Erythroblast (primary cell): ENCODE measurements around the gene C2CD3.

Experiments used
- DNase-seq, 2 experiments: peaks; one replicate each; lab custom pipeline; 2025; lab: John Stamatoyannopoulos, UW
- GATA1 ChIP-seq: IDR thresholded peaks from 2 replicates; pipeline ENCODE4 v1.6.1; 2011; ENCODE audit warnings: low read depth, mild to moderate bottlenecking, control low read depth, low read length, moderate library complexity
- POLR2A ChIP-seq: IDR thresholded peaks from 2 replicates; pipeline ENCODE4 v1.6.1; 2011; ENCODE audit warnings: mild to moderate bottlenecking, low read length

Gene C2CD3

GRCh38 chr11:74018331-74019005 is 152.3 kb downstream of the C2CD3 start:
- TF ChIP-seq POLR2A (no peak), GATA1 (no peak)
- peak; percentile 75 to 89 for DNase-seq

GRCh38 chr11:74017631-74018030 is 153.2 kb downstream of the C2CD3 start:
- TF ChIP-seq POLR2A (no peak), GATA1 (no peak)
- no peak for DNase-seq

- DNase-seq = peak; percentile 91 to 96
- TF ChIP-seq POLR2A = peak; percentile 27
- peak; percentile 86 for TF ChIP-seq GATA1
These were observed 154.7 kb downstream of the C2CD3 start for GRCh38 chr11:74015919-74016684.

- no peak for DNase-seq
- TF ChIP-seq POLR2A (no peak), GATA1 (no peak)
These were observed 155.9 kb downstream of the C2CD3 start for GRCh38 chr11:74014880-74015279.

- no peak for TF ChIP-seq POLR2A
- no peak for TF ChIP-seq GATA1
- no peak for DNase-seq
These were observed 157.7 kb downstream of the C2CD3 start for GRCh38 chr11:74013141-74013540.

- TF ChIP-seq POLR2A (no peak), GATA1 (no peak)
These were observed 158.6 kb downstream of the C2CD3 start for GRCh38 chr11:74012074-74012809.

GRCh38 chr11:74011360-74012073 is 159.3 kb downstream of the C2CD3 start:
- peak; percentile 96 to 99 for DNase-seq
- peak; percentile 93 for TF ChIP-seq GATA1
- TF ChIP-seq POLR2A = peak; percentile 91

More at GRCh38 chr11:74012074-74012809, 158.6 kb downstream of the C2CD3 start:
- DNase-seq = peak; percentile 57 to 68

GRCh38 chr11:74010306-74011300 is 160.2 kb downstream of the C2CD3 start:
- DNase-seq = peak; percentile 64 to 74
- no peak for TF ChIP-seq POLR2A
- TF ChIP-seq GATA1 = no peak

- TF ChIP-seq POLR2A (no peak), GATA1 (no peak)
- peak; percentile 48 to 60 for DNase-seq
These were observed 161.0 kb downstream of the C2CD3 start for GRCh38 chr11:74009675-74010305.

- DNase-seq = no peak
- TF ChIP-seq POLR2A (no peak), GATA1 (no peak)
These were observed 161.6 kb downstream of the C2CD3 start for GRCh38 chr11:74009230-74009547.

- DNase-seq = peak in 1 of 2 experiments; percentile 20
- TF ChIP-seq GATA1 (no peak), POLR2A (no peak)
These were observed 162.2 kb downstream of the C2CD3 start, which contains the start of gene UCP3 for GRCh38 chr11:74008373-74009229. Gene UCP3, minus strand, starts transcription at chr11:74009085. Its CDS starts 2,043 bp downstream, at chr11:74007042.
